Neural crest cell (in vitro differentiated cells): ENCODE measurements around the gene PLA2G2C. TPM values are rescaled to one million over a fixed set of nuclear protein-coding genes. Genes with fewer than 3 reads are reported as not detected.
A peak's percentile ranks its signal among the peaks of the same experiment; 100 is the strongest.
"Not testable (repeated sequence)": the region's sequence is repeated elsewhere in the genome, so short reads cannot be mapped to it uniquely, and the experiment has no call there.

Experiments
- DNase-seq: peaks from one replicate; pipeline ENCODE4 v3.0.0; 2021; ENCODE audit warnings: low read depth, mixed read lengths, low spot score
- H3K27ac Mint-ChIP-seq: one replicate; pipeline ENCODE4 v1.8.0; 2021; ENCODE audit warnings: mild to moderate bottlenecking, mixed read lengths; ENCODE audit not compliant: unreplicated experiment
- H3K27me3 Mint-ChIP-seq: 2 replicates; pipeline ENCODE4 v1.8.0; 2021; ENCODE audit warnings: low read depth, mild to moderate bottlenecking, mixed read lengths
- H3K36me3 Mint-ChIP-seq: 2 replicates; pipeline ENCODE4 v1.8.0; 2021; ENCODE audit warnings: low read depth, mild to moderate bottlenecking, mixed read lengths
- H3K4me1 Mint-ChIP-seq: 2 replicates; pipeline ENCODE4 v1.8.0; 2021; ENCODE audit warnings: mixed read lengths
- H3K4me3 Mint-ChIP-seq: one replicate; pipeline ENCODE4 v1.8.0; 2021; ENCODE audit warnings: mild to moderate bottlenecking, mixed read lengths
- H3K9me3 Mint-ChIP-seq: 2 replicates; pipeline ENCODE4 v1.8.0; 2021; ENCODE audit warnings: mixed read lengths
- CTCF ChIP-seq: fragments of 200-600 bp; sonication (generic); conservative IDR thresholded peaks from 2 replicates; pipeline ENCODE4 v1.5.0; 2021; ENCODE audit warnings: antibody characterized with exemption, mild to moderate bottlenecking
- total RNA-seq: library from RNA; stranded (reverse); gene quantifications from 2 replicates; pipeline ENCODE4 v1.2.1, GENCODE V29; 2021

The PLA2G2C gene
- total RNA-seq, 1 donor from 2014 or later: not detected

GRCh38 chr1:20223106-20223505, 36.8 kb upstream of the PLA2G2C start:
- Mint-ChIP-seq H3K27me3 (peaks cover 41% of the 10 kb centered on the region), H3K9me3 (no peaks in the 10 kb centered on the region), H3K4me1 (peaks cover 17% of the 10 kb centered on the region), H3K27ac (no peak overlapping the region), H3K36me3 (no peaks in the 10 kb centered on the region), H3K4me3 (no peak overlapping the region)
- DNase-seq: no peak
- TF ChIP-seq CTCF: no peak

GRCh38 chr1:20220036-20220435, 33.7 kb upstream of the PLA2G2C start:
- H3K27me3 Mint-ChIP-seq: peaks cover 43% of the 10 kb centered on the region
- DNase-seq: no peak

GRCh38 chr1:20219053-20219452, 32.7 kb upstream of the PLA2G2C start:
- H3K4me1 Mint-ChIP-seq: peaks cover 14% of the 10 kb centered on the region
- H3K36me3 Mint-ChIP-seq, H3K27ac Mint-ChIP-seq, DNase-seq, H3K4me3 Mint-ChIP-seq, H3K9me3 Mint-ChIP-seq: not testable (repeated sequence)
- peaks cover 43% of the 10 kb centered on the region for H3K27me3 Mint-ChIP-seq

More at GRCh38 chr1:20220036-20220435, 33.7 kb upstream of the PLA2G2C start:
- H3K4me3 Mint-ChIP-seq: no peak overlapping the region
- H3K4me1 Mint-ChIP-seq: peaks cover 17% of the 10 kb centered on the region
- TF ChIP-seq CTCF: no peak
- H3K27ac Mint-ChIP-seq: no peak overlapping the region
- no peaks in the 10 kb centered on the region for H3K9me3 Mint-ChIP-seq
- no peaks in the 10 kb centered on the region for H3K36me3 Mint-ChIP-seq

DNA sequence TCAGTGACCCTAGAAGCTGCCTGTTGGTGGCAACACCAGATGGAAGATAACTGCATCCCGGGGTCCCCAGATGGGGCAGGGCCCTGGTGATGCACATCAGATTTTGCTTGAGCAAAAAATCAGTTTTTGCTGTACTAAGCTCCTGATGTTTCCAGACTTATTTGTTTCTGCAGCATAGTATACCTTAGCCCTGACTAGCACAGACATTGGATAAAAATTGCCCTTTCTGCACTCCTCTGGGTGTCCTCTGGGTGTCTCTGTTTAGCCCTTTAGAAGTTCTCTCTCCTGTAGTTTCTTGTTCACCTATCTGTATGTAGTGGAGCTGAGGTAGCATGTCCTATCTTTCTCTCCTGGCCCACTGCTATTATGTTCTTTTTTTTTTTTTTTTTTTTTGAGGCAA, 30.3 kb upstream of the PLA2G2C start:
- TF ChIP-seq CTCF: peak; percentile 56
- Mint-ChIP-seq H3K4me1 (peaks cover 15% of the 10 kb centered on the region), H3K27ac (no peak overlapping the region), H3K36me3 (no peaks in the 10 kb centered on the region), H3K4me3 (no peak overlapping the region), H3K9me3 (no peaks in the 10 kb centered on the region), H3K27me3 (peaks cover 45% of the 10 kb centered on the region)
- DNase-seq: no peak

DNA sequence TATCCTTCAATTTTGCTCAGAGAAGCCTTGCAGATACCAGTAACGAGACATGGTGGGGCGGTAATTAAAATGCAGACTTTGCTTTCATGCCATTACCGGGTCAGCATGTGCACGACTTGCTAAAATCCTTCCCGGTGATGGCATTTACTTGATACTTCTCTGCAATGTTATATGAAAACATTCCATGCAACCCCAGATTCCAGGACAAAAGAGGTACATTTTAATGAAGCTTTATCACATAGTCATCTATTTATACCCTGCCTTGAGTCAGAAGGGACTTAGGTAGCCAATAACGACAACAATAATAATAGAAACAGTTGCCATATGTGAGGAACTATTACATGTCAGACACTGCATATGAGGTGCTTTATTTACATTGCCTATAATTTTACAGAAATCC, 29.4 kb upstream of the PLA2G2C start:
- Mint-ChIP-seq H3K27ac (no peak overlapping the region), H3K36me3 (no peaks in the 10 kb centered on the region), H3K27me3 (peaks cover 45% of the 10 kb centered on the region), H3K4me1 (peaks cover 15% of the 10 kb centered on the region), H3K9me3 (no peaks in the 10 kb centered on the region), H3K4me3 (no peak overlapping the region)
- no peak for DNase-seq
- TF ChIP-seq CTCF: no peak

DNA sequence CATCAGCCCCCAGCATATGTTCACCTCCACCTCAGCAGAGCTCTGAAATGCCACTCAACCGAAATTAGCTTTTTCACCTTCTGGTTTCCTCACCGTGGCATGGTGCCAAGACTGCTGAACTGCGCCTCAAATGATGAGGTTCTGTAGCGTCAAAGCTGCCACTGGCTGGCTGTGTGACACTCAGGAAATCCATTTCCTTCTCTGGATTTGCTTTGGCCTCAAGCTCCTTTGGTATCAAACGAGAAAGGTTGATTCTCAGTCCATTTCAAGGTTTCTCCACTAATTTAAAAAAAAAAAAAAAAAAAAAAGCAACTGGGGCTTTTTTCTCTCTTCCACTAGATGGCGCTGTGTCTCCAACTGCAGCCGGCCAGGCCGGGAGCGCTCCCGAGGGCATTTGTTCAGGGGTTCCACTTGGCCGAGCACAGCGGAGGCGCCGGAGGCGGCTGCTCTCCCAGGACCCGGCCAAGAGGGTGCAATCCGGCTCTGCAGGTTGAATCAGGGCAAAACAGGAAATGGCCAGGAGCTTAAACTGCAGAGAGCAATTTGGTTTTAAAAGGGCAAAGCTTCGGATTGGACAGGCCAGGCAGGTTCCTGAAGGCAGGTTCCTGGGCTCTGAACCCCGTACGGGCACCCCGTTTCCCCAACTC, 26.5 kb upstream of the PLA2G2C start:
- Mint-ChIP-seq H3K36me3 (no peaks in the 10 kb centered on the region), H3K9me3 (no peaks in the 10 kb centered on the region), H3K4me1 (peaks cover 3% of the 10 kb centered on the region), H3K27ac (no peak overlapping the region), H3K27me3 (peaks cover 46% of the 10 kb centered on the region), H3K4me3 (no peak overlapping the region)
- TF ChIP-seq CTCF: peak; percentile 88
- peak; percentile 63 for DNase-seq
